ENCODE measurements around the gene PHRF1. TPM values are rescaled to one million over a fixed set of nuclear protein-coding genes. Genes with fewer than 3 reads are reported as not detected.

The PHRF1 gene
- total RNA-seq, 1 experiment from 2014 or later: 45.5 TPM

GRCh38 chr11:606245-606644, 30.0 kb downstream of the PHRF1 start:
- POLR2A ChIA-PET: no interaction called here
- intact Hi-C loops (cut with micrococcal nuclease): no loop called here
- TF ChIP-seq EGR1 (IDR thresholded peaks at IDR 0.05; ENCODE audit: low read depth) (no peak), ZFX (IDR thresholded peaks at IDR 0.05) (no peak), CBX3 (IDR thresholded peaks at IDR 0.05; ENCODE audit: low read depth) (no peak), SRF (IDR thresholded peaks at IDR 0.05; ENCODE audit: low read depth) (no peak), ZBTB33 (IDR thresholded peaks at IDR 0.05; ENCODE audit: extremely low read depth, insufficient replicate concordance, low read length) (no peak), ATF3 (IDR thresholded peaks at IDR 0.05) (no peak), FOSL1 (IDR thresholded peaks at IDR 0.05; ENCODE audit: low read depth) (no peak), ELF1 (IDR thresholded peaks at IDR 0.05; ENCODE audit: borderline replicate concordance, low read depth) (no peak), POLR2A (IDR thresholded peaks at IDR 0.05; ENCODE audit: borderline replicate concordance, extremely low read depth, insufficient read depth, insufficient read length) (no peak), SP1 (IDR thresholded peaks at IDR 0.05; ENCODE audit: low read depth) (no peak), ZNF274 (IDR thresholded peaks at IDR 0.05; ENCODE audit: low read depth, low read length) (no peak), YY1 (IDR thresholded peaks at IDR 0.05; ENCODE audit: extremely low read depth, insufficient replicate concordance, low read depth, low read length) (no peak)
- Histone ChIP-seq H3K4me1 (ENCODE audit: control insufficient read depth in 1 of 2, insufficient read depth in 2 of 2, low read length in 2 of 2) (no peaks in the 10 kb centered on the region), H2AFZ (ENCODE audit: low read depth, low read length, poor library complexity, severe bottlenecking) (no peak overlapping the region), H3K9me3 (ENCODE audit: control insufficient read depth in 1 of 2, insufficient read depth in 1 of 2, low read depth in 1 of 2, low read length in 2 of 2) (no peaks in the 10 kb centered on the region), H3K9ac (ENCODE audit: low read length) (no peak overlapping the region), H3K27me3 (ENCODE audit: insufficient read depth, low read length) (no peaks in the 10 kb centered on the region), H3K79me2 (ENCODE audit: insufficient read depth, low read length) (peaks cover 29% of the 10 kb centered on the region; the same call in 1 of the 2 replicates), H3K4me3 (replicated peaks in 1 of 2; ENCODE audit: low read depth in 1 of 2, low read length in 2 of 2) (no peak overlapping the region), H3K9me2 (ENCODE audit: insufficient read depth) (no peaks in the 10 kb centered on the region), H3K36me3 (ENCODE audit: control insufficient read depth in 1 of 2, insufficient read depth in 2 of 2, low read length in 2 of 2) (peaks cover 50 to 58% of the 10 kb centered on the region in 2 experiments; a peak in 3 of 4 replicates), H4K20me1 (ENCODE audit: insufficient read depth) (no peaks in the 10 kb centered on the region), H3K27ac (ENCODE audit: low read depth, low read length) (no peak overlapping the region; the same call in 1 of the 2 replicates), H3K4me2 (ENCODE audit: low read length) (no peak overlapping the region)
- BruUV-seq (replicated peaks): no TSS peak
- CTCF ChIA-PET: no interaction called here
- ATAC-seq: peak; percentile 29; the same call in 1 of the 2 replicates
- DNase-seq (ENCODE audit: low read depth, low spot score): no peak
- RAD21 ChIA-PET (ENCODE audit: low non-redundant PET in 1 of 2, low total read pairs in 2 of 2, uncharacterized antibody in 2 of 2, unreplicated experiment in 2 of 2): no interaction called here

All from HCT116 (cell line).